HEK293T (cell line): ENCODE measurements around the gene TEKT5.

Experiments
- BHLHE40 ChIP-seq: fragments of 450-650 bp; IDR thresholded peaks from 2 replicates; pipeline ENCODE4 v1.6.1; 2016; ENCODE audit warnings: mild to moderate bottlenecking, moderate library complexity, borderline replicate concordance
- CTBP1 ChIP-seq: fragments of 450-650 bp; IDR thresholded peaks from 2 replicates; pipeline ENCODE4 v1.6.1; 2016; ENCODE audit warnings: borderline replicate concordance
- FOXA1 ChIP-seq: fragments of 450-650 bp; IDR thresholded peaks from 2 replicates; pipeline ENCODE4 v1.6.1; 2016; ENCODE audit warnings: mild to moderate bottlenecking
- FOXK2 ChIP-seq: fragments of 450-650 bp; IDR thresholded peaks from 2 replicates; pipeline ENCODE4 v1.6.1; 2016; ENCODE audit warnings: mild to moderate bottlenecking
- FOXM1 ChIP-seq: fragments of 450-650 bp; IDR thresholded peaks from 2 replicates; pipeline ENCODE4 v1.6.1; 2017; ENCODE audit warnings: mild to moderate bottlenecking, borderline replicate concordance
- NFRKB ChIP-seq: fragments of 450-650 bp; IDR thresholded peaks from 2 replicates; pipeline ENCODE4 v1.6.1; 2016; ENCODE audit warnings: mild to moderate bottlenecking, moderate library complexity
- SP1 ChIP-seq: fragments of 450-650 bp; IDR thresholded peaks from 2 replicates; pipeline ENCODE4 v1.6.1; 2017
- SUZ12 ChIP-seq: fragments of 450-650 bp; IDR thresholded peaks from 2 replicates; pipeline ENCODE4 v1.6.1; 2016; ENCODE audit warnings: mild to moderate bottlenecking
- ZNF384 ChIP-seq: fragments of 450-650 bp; IDR thresholded peaks from 2 replicates; pipeline ENCODE4 v1.6.1; 2016
- TF ChIP-seq, protein P1 (sequence below): fragments of 450-650 bp; IDR thresholded peaks from 2 replicates; pipeline ENCODE4 v1.6.1; 2016

DNA sequence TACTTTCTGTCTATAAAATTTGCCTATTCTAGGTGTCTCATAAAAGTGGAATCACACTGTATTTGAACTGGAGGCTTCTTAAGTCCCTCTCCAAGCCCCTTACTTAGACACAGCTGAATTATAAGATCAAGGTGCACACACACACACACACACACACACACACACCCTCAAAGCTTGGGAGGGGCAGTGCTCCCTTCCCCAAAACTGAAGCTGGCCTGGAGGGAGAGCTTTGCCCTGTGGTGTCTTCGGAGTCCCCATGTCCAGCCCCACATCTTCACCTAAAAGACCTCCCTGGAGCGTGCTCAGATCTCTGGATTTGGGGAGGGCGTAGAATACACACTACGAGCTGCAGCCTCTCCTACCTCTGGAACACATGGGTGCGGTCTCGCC lies 115.2 kb downstream of the TEKT5 start:
- TF ChIP-seq BHLHE40 (no peak), FOXA1 (no peak), SP1 (no peak), NFRKB (no peak), ZNF384 (no peak), FOXK2 (no peak), FOXM1 (no peak), CTBP1 (no peak), SUZ12 (no peak)
- TF ChIP-seq, protein P1, sequence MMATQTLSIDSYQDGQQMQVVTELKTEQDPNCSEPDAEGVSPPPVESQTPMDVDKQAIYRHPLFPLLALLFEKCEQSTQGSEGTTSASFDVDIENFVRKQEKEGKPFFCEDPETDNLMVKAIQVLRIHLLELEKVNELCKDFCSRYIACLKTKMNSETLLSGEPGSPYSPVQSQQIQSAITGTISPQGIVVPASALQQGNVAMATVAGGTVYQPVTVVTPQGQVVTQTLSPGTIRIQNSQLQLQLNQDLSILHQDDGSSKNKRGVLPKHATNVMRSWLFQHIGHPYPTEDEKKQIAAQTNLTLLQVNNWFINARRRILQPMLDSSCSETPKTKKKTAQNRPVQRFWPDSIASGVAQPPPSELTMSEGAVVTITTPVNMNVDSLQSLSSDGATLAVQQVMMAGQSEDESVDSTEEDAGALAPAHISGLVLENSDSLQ: no peak
